Heart right ventricle (tissue), 16 donors: ENCODE measurements around the gene APOL1. TPM values are rescaled to one million over a fixed set of nuclear protein-coding genes. Genes with fewer than 3 reads are reported as not detected.

Experiments used
- ATAC-seq, 8 donors: fragments of 200-7000 bp; cut with Tn5 transposase; one replicate each; pipeline ENCODE4 v1.9.1; 2020; ENCODE audit warnings: mild to moderate bottlenecking in 8 of 8, moderate library complexity in 8 of 8, moderate number of reproducible peaks in 1 of 8
- DNase-seq, 2 donors: peaks; one replicate each; pipeline ENCODE4 v3.0.0-alpha.2; 2020
- H3K27ac ChIP-seq, 10 donors: fragments of 200-600 bp; sonication (generic) in 2 of 10; one replicate each; pipeline versions ENCODE4 v1.5.0 to v1.8.0; 2020 to 2022; ENCODE audit warnings: mild to moderate bottlenecking in 3 of 10
- H3K27me3 ChIP-seq, 7 donors: fragments of 200-600 bp; one replicate each; pipeline ENCODE4 v1.8.0; 2021 to 2022; ENCODE audit warnings: mild to moderate bottlenecking in 2 of 7
- H3K36me3 ChIP-seq, 9 donors: fragments of 200-600 bp; sonication (generic) in 1 of 9; one replicate each; pipeline versions ENCODE4 v1.5.0 to v1.8.0; 2020 to 2022; ENCODE audit warnings: mild to moderate bottlenecking in 2 of 9
- H3K4me1 ChIP-seq, 9 donors: fragments of 200-600 bp; sonication (generic) in 1 of 9; one replicate each; pipeline versions ENCODE4 v1.5.0 to v1.8.0; 2020 to 2022; ENCODE audit warnings: mild to moderate bottlenecking in 4 of 9
- H3K4me3 ChIP-seq, 10 donors: fragments of 200-600 bp; sonication (generic) in 2 of 10; one replicate each; pipeline versions ENCODE4 v1.5.0 to v1.8.0; 2020 to 2022; ENCODE audit warnings: mild to moderate bottlenecking in 7 of 10, moderate library complexity in 2 of 10
- H3K9me3 ChIP-seq, 11 donors: fragments of 200-600 bp in 10 of 11; sonication (generic) in 2 of 11; one replicate each; pipeline versions ENCODE4 v1.5.0 to v1.8.0; 2013 to 2022; ENCODE audit warnings: mild to moderate bottlenecking in 2 of 11, control low read depth in 1 of 11, moderate library complexity in 1 of 11
- WGBS, 2 donors: extraction: QIAGEN DNeasy Blood & Tissue Kit; methylation state at CpG; one replicate each; pipeline ENCODE4 v1.1.7; 2013; ENCODE audit warnings: inconsistent platforms in 1 of 2; 5-methylcytosine and 5-hydroxymethylcytosine counted together
- intact Hi-C, 10 donors: fragments of 100-400 bp; cut with DNase I; formaldehyde crosslinking; loops; one replicate each; pipeline versions ENCODE4 v1.11.1 to v1.14.2; 2022
- polyA plus RNA-seq, 2 donors: library from polyadenylated mRNA; stranded (reverse); fragments of 200-250 nt; gene quantifications; one replicate each; pipeline ENCODE4 v1.2.3, GENCODE V29; 2013
- total RNA-seq, 10 donors: library from RNA; stranded (reverse); fragmentation: NEBNext Ultra II Directional in 3 of 10; extraction: Animal tissue kit (Norgen Biotek cat#: 25700) in 3 of 10; gene quantifications; one replicate each; pipeline versions ENCODE4 v1.2.1 to v1.2.4, GENCODE V29; 2021 to 2023
- TF ChIP-seq, protein P1 (sequence below), 9 donors: fragments of 200-600 bp; sonication (generic) in 2 of 9; IDR thresholded peaks; one replicate each; pipeline versions ENCODE4 v1.5.0 to v1.8.0; 2021 to 2022; ENCODE audit warnings: antibody characterized with exemption in 9 of 9, mild to moderate bottlenecking in 5 of 9, moderate library complexity in 1 of 9
- donor health status: Arrhythmogenic right ventricular cardiomyopathy.
- donor health status: ischemic (EF 13 %, LVEDD 7.1; RV severe dilation, severe dysfunction).
- donor health status: healthy with polysubstance abuse.
- donor health status: DM: no; HTN: yes; CAD: no.
- donor health status: DM: no; HTN: no; CAD: no.
- donor health status: ischemic (EF 25% LVEDD 6.9; RV normal size, moderate dysfunction).
- donor health status: ischemic (EF 25% LVEDD 5.7; RV mildly dilated, moderate dysfunction).
- donor health status: healthy.
- donor health status: DM: yes; HTN: yes; CAD: no.
- donor health status: Ischemic cardiomyopathy.
- donor health status: ischemic (EF 35%, LVEDD 5.7; RV mildly dilated, moderate dysfunction).
- donor health status: nonischemic (EF 11% LVEDD 7.7; RV severe dilation, severe dysfunction).
- donor health status: DM: yes; HTN: yes; CAD: no.
- donor health status: PGD.
- donor health status: ischemic (EF 29% LVEDD 5.4; RV normal size, mild dysfunction).
- donor health status: nonischemic (EF 23%, LVEDD 6.1; RV moderate dilation, normal function).

Gene APOL1
- total and polyA plus RNA-seq, 12 donors, result 9.8 to 121 (median 17.5) TPM

DNA sequence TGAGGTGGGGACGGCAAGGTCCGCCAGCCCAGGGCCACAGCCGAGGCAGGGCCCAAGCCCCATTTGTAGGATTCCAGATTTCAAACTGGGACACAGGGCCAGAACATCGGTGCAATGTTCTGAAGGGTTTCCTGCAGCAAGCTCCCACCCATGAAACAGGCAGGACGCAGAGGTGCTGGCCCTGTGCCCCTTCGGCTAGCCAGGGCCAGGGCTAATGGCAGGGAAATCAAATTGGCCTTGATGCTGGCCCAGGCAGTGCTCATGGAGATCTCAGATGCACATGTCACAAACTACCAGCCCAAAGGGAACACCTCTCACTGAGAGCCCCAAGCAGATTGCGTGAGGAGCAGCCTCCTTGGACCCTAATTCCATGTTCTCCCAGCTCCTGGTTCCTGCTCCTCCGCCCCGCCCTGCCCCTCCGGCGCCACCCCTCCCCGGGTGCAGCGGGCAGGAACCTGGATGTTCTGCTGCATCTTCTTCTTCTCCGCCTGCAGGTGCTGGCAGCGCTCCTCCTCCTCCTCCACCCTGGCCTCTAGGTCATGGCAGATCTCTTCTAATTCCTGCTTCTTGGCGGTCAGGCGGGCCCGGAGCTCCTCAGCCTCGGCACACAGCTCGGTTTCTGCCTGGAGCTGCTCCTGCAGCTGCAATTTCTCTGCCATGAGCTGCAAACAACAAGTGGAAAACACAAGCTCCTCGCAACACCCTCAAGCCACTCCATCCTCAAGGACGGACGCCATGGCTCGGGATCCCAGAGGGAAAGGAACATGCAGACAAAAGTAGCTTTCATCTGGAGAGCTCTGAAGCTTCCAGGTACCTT, 47.7 kb downstream of the APOL1 start:
- DNase-seq (no peak), ATAC-seq (no peak)
- H3K4me3 ChIP-seq, result no peak overlapping the region
- H3K27ac ChIP-seq, result peak overlapping the region in 5 of 10 donors; percentile 7 to 47 (median 26)
- H3K9me3 ChIP-seq, result no peaks in the 10 kb centered on the region
- TF ChIP-seq, protein P1, sequence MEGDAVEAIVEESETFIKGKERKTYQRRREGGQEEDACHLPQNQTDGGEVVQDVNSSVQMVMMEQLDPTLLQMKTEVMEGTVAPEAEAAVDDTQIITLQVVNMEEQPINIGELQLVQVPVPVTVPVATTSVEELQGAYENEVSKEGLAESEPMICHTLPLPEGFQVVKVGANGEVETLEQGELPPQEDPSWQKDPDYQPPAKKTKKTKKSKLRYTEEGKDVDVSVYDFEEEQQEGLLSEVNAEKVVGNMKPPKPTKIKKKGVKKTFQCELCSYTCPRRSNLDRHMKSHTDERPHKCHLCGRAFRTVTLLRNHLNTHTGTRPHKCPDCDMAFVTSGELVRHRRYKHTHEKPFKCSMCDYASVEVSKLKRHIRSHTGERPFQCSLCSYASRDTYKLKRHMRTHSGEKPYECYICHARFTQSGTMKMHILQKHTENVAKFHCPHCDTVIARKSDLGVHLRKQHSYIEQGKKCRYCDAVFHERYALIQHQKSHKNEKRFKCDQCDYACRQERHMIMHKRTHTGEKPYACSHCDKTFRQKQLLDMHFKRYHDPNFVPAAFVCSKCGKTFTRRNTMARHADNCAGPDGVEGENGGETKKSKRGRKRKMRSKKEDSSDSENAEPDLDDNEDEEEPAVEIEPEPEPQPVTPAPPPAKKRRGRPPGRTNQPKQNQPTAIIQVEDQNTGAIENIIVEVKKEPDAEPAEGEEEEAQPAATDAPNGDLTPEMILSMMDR (IDR thresholded peaks at IDR 0.05), result no peak
- H3K4me1 ChIP-seq, result peaks cover 0 to 7% (median 0%) of the 10 kb centered on the region in 9 donors
- 93% methylated on average over 24 of the region's 24 CpGs for WGBS, 2 donors
- peaks cover 50 to 100% (median 98%) of the 10 kb centered on the region in 9 donors for H3K36me3 ChIP-seq
- intact Hi-C loops, result loop anchor here (1.0 to 5.0 kb wide), 4 partner anchors 170 to 172 kb away; no protein-coding TSS in a partner anchor
- no peaks in the 10 kb centered on the region for H3K27me3 ChIP-seq

DNA sequence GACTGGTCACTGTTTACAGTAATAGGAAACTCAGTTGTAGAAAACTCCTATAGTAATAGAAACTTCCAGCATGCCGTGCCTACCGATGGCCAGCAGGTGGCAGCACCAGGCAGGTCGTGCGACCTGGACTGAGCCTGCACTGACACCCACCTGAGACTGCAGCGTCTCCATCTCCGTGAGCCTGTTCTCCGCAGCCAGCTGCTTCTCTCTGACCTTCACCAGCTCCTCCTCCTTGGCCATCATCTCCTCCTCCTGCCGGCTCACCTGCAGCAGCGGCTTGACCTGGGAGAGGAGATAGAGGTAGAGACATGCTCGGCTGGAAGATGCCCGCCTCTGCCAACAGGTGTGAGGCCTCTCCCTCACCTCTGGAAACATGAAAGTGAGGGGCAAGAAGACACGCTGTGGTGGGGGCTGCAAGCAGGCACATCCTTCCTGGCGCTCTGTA, 48.5 kb downstream of the APOL1 start:
- Histone ChIP-seq H3K4me1 (peaks cover 0 to 7% (median 0%) of the 10 kb centered on the region in 9 donors), H3K27me3 (no peaks in the 10 kb centered on the region), H3K9me3 (no peaks in the 10 kb centered on the region), H3K36me3 (peaks cover 55 to 100% (median 98%) of the 10 kb centered on the region in 9 donors), H3K4me3 (no peak overlapping the region), H3K27ac (peak overlapping the region in 5 of 10 donors; percentile 2 to 47 (median 25))
- intact Hi-C loops, result loop anchor here (1.0 to 5.0 kb wide), 4 partner anchors 169 to 171 kb away; no protein-coding TSS in a partner anchor
- TF ChIP-seq, protein P1 (IDR thresholded peaks at IDR 0.05), result peak; percentile 91 to 98 (median 95)
- DNase-seq (peak; percentile 71 to 78), ATAC-seq (peak; percentile 50 to 74 (median 59))
- 33 to 34% methylated on average over 13 of the region's 13 CpGs for WGBS, 2 donors

DNA sequence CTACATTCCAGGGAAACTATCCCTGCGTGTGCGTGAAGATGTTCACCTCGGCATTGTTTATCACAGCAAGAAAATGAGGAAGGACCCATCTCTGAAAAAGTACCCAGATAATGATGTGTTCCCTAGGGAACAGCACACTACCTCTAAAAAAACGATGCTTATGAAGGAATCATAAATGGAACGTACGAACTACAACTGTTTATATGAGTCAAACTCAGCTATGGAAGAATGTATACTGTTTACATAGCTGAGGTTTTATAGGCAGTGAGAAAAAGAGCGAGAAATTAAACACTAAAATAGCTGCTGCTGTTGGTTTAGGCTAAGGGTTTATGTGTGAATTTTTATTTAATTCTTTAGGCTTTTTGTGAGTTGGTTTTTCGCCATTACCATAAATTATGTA, 48.9 kb downstream of the APOL1 start:
- H3K9me3 ChIP-seq, result no peaks in the 10 kb centered on the region
- ATAC-seq (no peak), DNase-seq (no peak)
- H3K4me1 ChIP-seq, result peaks cover 0 to 7% (median 0%) of the 10 kb centered on the region in 9 donors
- TF ChIP-seq, protein P1 (IDR thresholded peaks at IDR 0.05), result no peak
- H3K4me3 ChIP-seq, result no peak overlapping the region
- intact Hi-C loops, result loop anchor here (1.0 to 5.0 kb wide), 4 partner anchors 168 to 171 kb away; no protein-coding TSS in a partner anchor
- peaks cover 58 to 100% (median 98%) of the 10 kb centered on the region in 9 donors for H3K36me3 ChIP-seq
- H3K27me3 ChIP-seq, result no peaks in the 10 kb centered on the region
- 83 to 84% methylated on average over 8 of the region's 8 CpGs for WGBS, 2 donors
- H3K27ac ChIP-seq, result peak overlapping the region in 5 of 10 donors; percentile 2 to 47 (median 25)

DNA sequence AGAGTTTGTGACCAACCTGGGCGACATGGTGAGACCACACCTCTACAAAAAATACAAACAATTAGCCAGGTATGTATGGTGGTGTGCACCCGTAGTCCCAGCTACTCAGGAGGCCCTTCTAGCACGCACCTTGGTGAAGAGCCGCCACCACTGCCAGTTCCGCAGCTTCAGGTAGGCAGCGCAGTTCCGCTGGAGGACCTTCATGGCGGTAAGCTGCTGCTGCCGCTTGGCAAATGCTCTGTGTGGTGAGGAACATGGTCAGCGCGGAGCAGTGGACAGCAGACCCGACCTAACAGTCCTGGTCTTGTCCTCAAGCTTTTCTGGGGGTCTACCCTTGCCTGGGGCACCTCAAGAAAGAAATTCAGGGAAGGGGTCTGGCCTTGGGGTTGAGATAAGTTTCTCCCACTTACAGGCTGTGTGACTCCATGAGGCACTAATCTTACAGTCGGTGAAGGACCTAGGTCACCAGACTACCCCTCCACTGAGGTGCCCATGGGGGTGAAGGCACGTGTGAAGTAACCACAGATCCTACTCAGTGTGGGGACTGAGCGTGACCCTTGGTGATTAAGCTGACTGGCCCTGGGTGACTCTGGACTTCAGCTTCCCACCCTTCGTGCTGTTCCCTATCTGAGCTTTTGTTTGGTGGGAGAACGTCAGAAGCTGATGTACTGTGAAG, 49.6 kb downstream of the APOL1 start:
- 90 to 92% methylated on average over 17 of the region's 17 CpGs for WGBS, 2 donors
- ATAC-seq (no peak), DNase-seq (no peak)
- H3K4me1 ChIP-seq, result peaks cover 0 to 7% (median 0%) of the 10 kb centered on the region in 9 donors
- TF ChIP-seq, protein P1 (IDR thresholded peaks at IDR 0.05), result no peak
- peak overlapping the region in 1 of 10 donors; percentile 31 for H3K27ac ChIP-seq
- no peaks in the 10 kb centered on the region for H3K9me3 ChIP-seq
- peaks cover 58 to 100% (median 98%) of the 10 kb centered on the region in 9 donors for H3K36me3 ChIP-seq
- no peak overlapping the region for H3K4me3 ChIP-seq
- intact Hi-C loops, result loop anchor here in 4 of 10 donors (5.0 kb wide), 1 partner anchor 170 kb away; no protein-coding TSS in a partner anchor
- H3K27me3 ChIP-seq, result no peaks in the 10 kb centered on the region
